CD4-positive, alpha-beta memory T cell (primary cell): ENCODE results near the gene SAP30L. TPM values are rescaled to one million over a fixed set of nuclear protein-coding genes. Genes with fewer than 3 reads are reported as not detected.

ENCODE experiments used
- CTCF ChIA-PET: fragments of 350-600 bp; sonication (Branson Sonifier 250); formaldehyde crosslinking; loops from one replicate; lab custom pipeline; 2021; ENCODE audit warnings: inconsistent platforms; ENCODE audit not compliant: partially characterized antibody; lab: Charles Lee
- POLR2A ChIA-PET: fragments of 350-600 bp; sonication (Branson Sonifier 250); formaldehyde crosslinking; loops from one replicate; lab custom pipeline; 2021; ENCODE audit not compliant: partially characterized antibody; lab: Charles Lee
- DNase-seq, 5 donors: peaks; one replicate each; pipeline versions ENCODE4 v3.0.0 to v3.0.0-alpha.2; 2020 to 2022; ENCODE audit warnings: mixed read lengths in 1 of 5
- H3K27ac ChIP-seq: one replicate; pipeline ENCODE4 v1.7.0; 2013; ENCODE audit warnings: low read depth, low read length
- H3K27me3 ChIP-seq: 2 replicates; pipeline ENCODE4 v1.7.0; 2013; ENCODE audit warnings: mild to moderate bottlenecking, low read length, moderate library complexity; ENCODE audit not compliant: insufficient read depth
- H3K36me3 ChIP-seq: 2 replicates; pipeline ENCODE4 v1.7.0; 2013; ENCODE audit warnings: mild to moderate bottlenecking, low read length, moderate library complexity; ENCODE audit not compliant: insufficient read depth
- H3K4me1 ChIP-seq: 2 replicates; pipeline ENCODE4 v1.7.0; 2013; ENCODE audit warnings: mild to moderate bottlenecking, low read length, moderate library complexity; ENCODE audit not compliant: insufficient read depth
- H3K4me3 ChIP-seq, 2 donors: one replicate each; pipeline ENCODE4 v1.7.0; 2013; ENCODE audit warnings: low read length in 2 of 2, mild to moderate bottlenecking in 1 of 2
- H3K9me3 ChIP-seq, 2 donors: one replicate each; pipeline ENCODE4 v1.7.0; 2013; ENCODE audit warnings: low read length in 2 of 2, control low read depth in 1 of 2; ENCODE audit not compliant: control insufficient read depth in 1 of 2
- H3K27ac Mint-ChIP-seq, 7 donors: one replicate each; pipeline ENCODE4 v1.8.0; 2020 to 2021; ENCODE audit warnings: mixed read lengths in 7 of 7, mild to moderate bottlenecking in 6 of 7, inconsistent platforms in 3 of 7, moderate library complexity in 3 of 7
- H3K27me3 Mint-ChIP-seq, 2 donors: one replicate each; pipeline ENCODE4 v1.8.0; 2020 to 2021; ENCODE audit warnings: mixed read lengths in 2 of 2
- H3K36me3 Mint-ChIP-seq, 2 donors: one replicate each; pipeline ENCODE4 v1.8.0; 2020 to 2021; ENCODE audit warnings: mixed read lengths in 2 of 2, inconsistent platforms in 1 of 2, mild to moderate bottlenecking in 1 of 2
- H3K4me1 Mint-ChIP-seq, 4 donors: one replicate each; pipeline ENCODE4 v1.8.0; 2020 to 2021; ENCODE audit warnings: mixed read lengths in 4 of 4, mild to moderate bottlenecking in 1 of 4
- H3K4me3 Mint-ChIP-seq, 8 donors: one replicate each; pipeline ENCODE4 v1.8.0; 2020 to 2021; ENCODE audit warnings: mixed read lengths in 8 of 8, mild to moderate bottlenecking in 7 of 8, moderate library complexity in 6 of 8, inconsistent platforms in 3 of 8
- H3K9me3 Mint-ChIP-seq, 8 donors: one replicate each; pipeline ENCODE4 v1.8.0; 2020 to 2021; ENCODE audit warnings: mixed read lengths in 8 of 8, mild to moderate bottlenecking in 5 of 8, inconsistent platforms in 3 of 8, moderate library complexity in 1 of 8
- intact Hi-C: fragments of 100-400 bp; cut with micrococcal nuclease; formaldehyde crosslinking; loops from one replicate; pipeline ENCODE4 v1.15.1; 2023
- polyA plus RNA-seq, 2 donors: library from polyadenylated mRNA; unstranded; fragments of 300-500 nt; fragmentation: Illumina TruSeq; gene quantifications; one replicate each; pipeline ENCODE4 v1.2.3, GENCODE V29; 2021
- total RNA-seq, 2 experiments: library from RNA; stranded (reverse); gene quantifications; one replicate each; pipeline ENCODE4 v1.2.3, GENCODE V29; 2021

The SAP30L gene
- total and polyA plus RNA-seq, 4 experiments from 2014 or later, result 19.4 to 47.5 (median 40.8) TPM

DNA sequence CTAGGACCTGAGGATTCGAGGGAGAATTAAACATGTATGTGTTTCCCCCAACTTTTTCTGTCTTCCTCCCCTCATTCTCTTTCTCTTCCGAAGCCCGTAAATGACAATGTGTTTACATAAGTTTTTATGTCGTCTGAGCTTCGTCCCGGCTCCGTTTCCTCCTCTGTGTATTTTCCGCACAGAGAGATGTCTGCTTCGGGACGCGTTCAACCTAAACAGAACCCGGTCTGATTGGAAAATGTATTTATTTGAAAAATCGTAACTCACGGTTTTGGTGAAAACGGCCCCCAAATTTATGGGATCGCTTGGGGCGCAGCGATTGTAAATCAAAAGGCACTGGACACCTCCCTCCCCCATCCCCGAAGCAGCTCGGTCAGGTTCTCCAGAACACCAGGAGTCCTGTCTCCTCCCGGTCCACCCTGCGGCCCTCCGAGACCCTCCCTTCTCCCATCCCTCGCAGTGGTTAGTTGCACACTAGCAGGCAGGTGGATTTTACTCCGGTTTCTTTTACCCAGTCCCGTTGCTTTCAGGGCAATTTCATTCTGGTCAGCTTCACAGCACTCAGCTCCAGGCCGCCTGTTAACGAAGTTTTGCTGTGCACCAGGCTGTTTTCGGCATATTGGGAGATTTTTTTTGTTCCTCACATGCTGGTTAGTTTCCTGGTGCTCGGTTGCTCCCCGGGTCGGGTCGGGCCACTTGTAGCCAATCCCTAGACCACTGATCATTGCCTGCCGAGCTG lies 38.0 kb downstream of the SAP30L start:
- DNase-seq, result no peak
- H3K36me3 ChIP-seq, result no peaks in the 10 kb centered on the region

DNA sequence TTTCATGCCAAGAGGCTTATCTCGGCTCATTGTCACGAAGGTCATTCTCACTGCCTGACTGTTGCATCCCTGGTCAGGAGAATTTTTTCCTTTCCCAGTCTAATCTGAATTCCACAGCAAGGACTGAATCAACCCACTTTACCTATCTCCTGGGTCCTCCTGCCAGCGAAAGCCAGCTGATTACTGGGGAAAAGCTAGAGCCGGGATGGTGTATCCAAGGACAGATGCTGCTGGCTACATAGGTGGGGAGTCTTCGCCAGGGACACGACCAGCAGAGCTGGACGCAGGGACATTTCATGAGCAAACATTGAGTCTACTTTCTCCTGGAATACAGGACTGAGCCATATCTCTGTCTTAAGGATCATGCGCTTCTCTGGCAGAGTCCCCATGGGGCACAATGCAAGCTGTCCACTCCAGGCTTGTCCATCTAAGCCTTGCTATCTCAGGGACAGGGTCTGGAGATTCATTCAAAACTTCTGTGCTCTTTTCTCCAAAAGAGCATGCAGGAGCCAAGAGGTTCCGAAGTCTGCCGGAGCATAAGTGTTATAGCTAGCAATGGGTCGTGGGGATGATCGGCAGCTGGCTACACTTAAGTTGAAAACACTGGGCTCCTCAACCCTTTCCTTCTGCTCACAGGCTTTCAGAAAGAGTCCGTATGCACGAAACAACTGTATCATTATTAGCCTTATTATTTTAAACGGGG lies 38.7 kb downstream of the SAP30L start:
- H3K4me1 Mint-ChIP-seq, result peaks cover 11 to 26% (median 18%) of the 10 kb centered on the region in 4 donors
- ChIA-PET POLR2A (interaction anchor here (1.5 kb wide), 1 partner anchor 11 kb away, joined by 4 read pairs; no protein-coding TSS in a partner anchor), CTCF (interaction anchor here (1.6 kb wide), 1 partner anchor 16 kb away, joined by 4 read pairs; no protein-coding TSS in a partner anchor)
- H3K27me3 Mint-ChIP-seq, result peaks cover 67 to 82% of the 10 kb centered on the region in 2 donors
- no peak overlapping the region for H3K4me3 Mint-ChIP-seq
- Histone ChIP-seq H3K27ac (no peak overlapping the region), H3K9me3 (no peaks in the 10 kb centered on the region), H3K4me1 (peaks cover 10% of the 10 kb centered on the region), H3K36me3 (no peaks in the 10 kb centered on the region), H3K4me3 (no peak overlapping the region), H3K27me3 (peaks cover 65% of the 10 kb centered on the region)
- peaks cover 0 to 4% (median 0%) of the 10 kb centered on the region in 8 donors for H3K9me3 Mint-ChIP-seq
- intact Hi-C loops, result no loop called here
- H3K27ac Mint-ChIP-seq, result no peak overlapping the region
- DNase-seq, result no peak
- no peaks in the 10 kb centered on the region for H3K36me3 Mint-ChIP-seq

More for the DNA sequence above, 38.0 kb downstream of the SAP30L start:
- H3K27ac ChIP-seq, result no peak overlapping the region
- Mint-ChIP-seq H3K27me3 (peaks cover 71 to 83% of the 10 kb centered on the region in 2 donors), H3K27ac (no peak overlapping the region), H3K4me3 (peak overlapping the region in 2 of 8 donors; percentile 19 to 46), H3K4me1 (peaks cover 13 to 30% (median 22%) of the 10 kb centered on the region in 4 donors), H3K9me3 (peaks cover 0 to 4% (median 0%) of the 10 kb centered on the region in 8 donors), H3K36me3 (no peaks in the 10 kb centered on the region)
- peaks cover 73% of the 10 kb centered on the region for H3K27me3 ChIP-seq
- peaks cover 17% of the 10 kb centered on the region for H3K4me1 ChIP-seq
- intact Hi-C loops, result no loop called here
- ChIA-PET POLR2A (interaction anchor here (0.7 to 1.5 kb wide), 2 partner anchors 10 to 35 kb away, joined by 3 to 4 read pairs; no protein-coding TSS in a partner anchor), CTCF (interaction anchor here (1.6 kb wide), 1 partner anchor 15 kb away, joined by 4 read pairs; no protein-coding TSS in a partner anchor)
- H3K4me3 ChIP-seq, result no peak overlapping the region
- H3K9me3 ChIP-seq, result no peaks in the 10 kb centered on the region

DNA sequence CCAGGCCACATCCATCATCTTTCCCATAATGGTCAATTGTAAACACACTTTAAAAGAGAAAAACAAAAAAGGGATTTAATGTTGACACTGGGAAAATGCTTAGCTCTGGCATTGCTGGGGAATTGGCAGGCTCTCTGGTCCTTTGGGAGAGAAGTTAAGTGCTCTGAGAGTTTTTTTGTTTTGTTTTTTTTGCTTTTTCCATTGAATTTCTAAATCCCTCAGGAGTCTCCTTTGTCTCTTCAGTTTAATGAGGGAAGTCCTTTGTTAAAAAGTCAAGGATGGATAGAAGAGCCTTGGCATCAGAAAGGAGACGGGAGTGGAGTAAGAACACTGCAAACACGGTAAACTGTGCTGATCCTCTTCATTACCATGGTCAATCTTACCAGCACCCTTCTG lies 39.3 kb downstream of the SAP30L start:
- no peak overlapping the region for H3K4me3 Mint-ChIP-seq
- H3K4me1 Mint-ChIP-seq, result peaks cover 9 to 24% (median 15%) of the 10 kb centered on the region in 4 donors
- POLR2A ChIA-PET, result no interaction called here
- Histone ChIP-seq H3K27ac (no peak overlapping the region), H3K9me3 (no peaks in the 10 kb centered on the region), H3K4me3 (no peak overlapping the region), H3K36me3 (no peaks in the 10 kb centered on the region), H3K27me3 (peaks cover 60% of the 10 kb centered on the region), H3K4me1 (peaks cover 8% of the 10 kb centered on the region)
- no peak for DNase-seq
- H3K27ac Mint-ChIP-seq, result no peak overlapping the region
- CTCF ChIA-PET, result interaction anchor here (1.6 kb wide), 1 partner anchor 17 kb away, joined by 4 read pairs; no protein-coding TSS in a partner anchor
- H3K27me3 Mint-ChIP-seq, result peaks cover 68 to 83% of the 10 kb centered on the region in 2 donors
- no peaks in the 10 kb centered on the region for H3K36me3 Mint-ChIP-seq
- intact Hi-C loops, result no loop called here
- peaks cover 0 to 4% (median 0%) of the 10 kb centered on the region in 8 donors for H3K9me3 Mint-ChIP-seq

DNA sequence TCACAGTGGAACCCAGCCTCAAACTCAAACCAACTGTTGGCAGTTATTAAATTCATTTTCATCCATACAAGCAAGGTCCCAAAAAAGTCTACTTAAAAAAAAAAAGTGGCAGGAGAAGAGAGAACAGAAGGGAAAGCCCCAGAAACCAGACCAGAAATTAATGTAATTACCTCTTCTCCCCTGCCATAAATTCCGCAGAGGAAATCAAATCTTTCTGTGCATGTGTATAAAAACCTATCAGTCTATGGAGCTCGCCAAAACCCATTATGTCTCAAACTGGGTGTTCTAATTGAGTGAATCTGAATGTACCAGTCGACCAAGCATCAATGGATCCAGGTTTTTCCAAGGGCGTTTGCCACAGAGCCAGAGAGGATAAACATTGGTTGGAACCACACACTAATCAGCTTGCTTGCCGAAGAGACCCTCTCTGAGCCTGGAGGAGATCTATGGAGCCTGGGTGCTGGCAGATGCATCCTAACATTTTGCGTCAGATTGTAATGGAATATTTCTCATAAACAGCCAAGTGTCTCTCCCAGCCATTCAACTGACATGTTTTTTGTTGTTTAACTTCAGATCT lies 40.1 kb downstream of the SAP30L start:
- intact Hi-C loops, result no loop called here
- Histone ChIP-seq H3K27me3 (peaks cover 51% of the 10 kb centered on the region), H3K36me3 (no peaks in the 10 kb centered on the region), H3K9me3 (no peaks in the 10 kb centered on the region), H3K4me3 (no peak overlapping the region), H3K27ac (no peak overlapping the region), H3K4me1 (peaks cover 8% of the 10 kb centered on the region)
- POLR2A ChIA-PET, result no interaction called here
- no peak overlapping the region for H3K4me3 Mint-ChIP-seq
- no peaks in the 10 kb centered on the region for H3K36me3 Mint-ChIP-seq
- CTCF ChIA-PET, result no interaction called here
- peaks cover 0 to 4% (median 0%) of the 10 kb centered on the region in 8 donors for H3K9me3 Mint-ChIP-seq
- peaks cover 7 to 17% (median 11%) of the 10 kb centered on the region in 4 donors for H3K4me1 Mint-ChIP-seq
- no peak for DNase-seq
- H3K27me3 Mint-ChIP-seq, result peaks cover 63 to 79% of the 10 kb centered on the region in 2 donors
- H3K27ac Mint-ChIP-seq, result no peak overlapping the region

DNA sequence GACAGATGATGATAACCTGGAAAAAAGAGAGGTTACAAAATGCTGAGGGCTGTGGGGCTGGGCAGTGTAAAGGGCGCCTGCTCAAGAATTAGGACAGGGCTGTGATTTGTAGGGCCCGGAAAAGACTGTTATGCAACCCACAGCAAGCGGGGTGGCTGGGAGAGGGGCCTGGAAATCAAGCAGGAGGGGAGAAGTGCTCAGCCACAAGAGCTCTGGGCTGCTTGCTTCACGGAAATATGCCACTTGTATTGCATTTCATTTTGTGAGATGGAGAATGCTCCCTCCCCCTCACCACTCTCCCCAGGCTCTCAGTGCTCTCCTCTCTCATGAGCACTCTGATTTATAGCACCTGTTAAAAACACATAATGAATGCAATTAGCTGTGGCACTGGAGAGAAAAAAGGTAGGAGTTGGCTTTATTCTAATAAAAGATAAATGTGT lies 40.6 kb downstream of the SAP30L start:
- POLR2A ChIA-PET, result no interaction called here
- intact Hi-C loops, result no loop called here

DNA sequence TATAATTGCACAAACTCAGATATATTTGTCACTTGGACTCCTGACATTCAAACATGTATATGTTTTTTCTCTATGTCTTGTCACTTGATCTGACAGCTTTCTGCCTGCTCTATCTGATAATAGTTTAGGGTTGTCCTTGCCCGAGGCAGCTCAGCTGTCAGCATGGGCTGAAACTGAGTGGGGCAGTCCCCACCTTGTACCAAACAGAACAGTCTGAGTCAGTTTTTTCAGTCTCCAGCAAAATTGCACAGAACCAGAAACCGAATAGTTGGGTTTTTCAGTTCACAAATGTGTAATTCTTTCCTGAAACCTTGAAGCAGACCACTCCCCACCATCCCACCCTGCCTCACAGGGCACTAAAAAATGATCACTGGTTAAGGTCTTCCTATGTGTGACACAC lies 41.7 kb downstream of the SAP30L start:
- H3K4me1 ChIP-seq, result peaks cover 8% of the 10 kb centered on the region
- Mint-ChIP-seq H3K36me3 (no peaks in the 10 kb centered on the region), H3K27ac (no peak overlapping the region), H3K27me3 (peaks cover 57 to 69% of the 10 kb centered on the region in 2 donors), H3K9me3 (peaks cover 0 to 4% (median 0%) of the 10 kb centered on the region in 8 donors), H3K4me1 (peaks cover 7 to 16% (median 11%) of the 10 kb centered on the region in 4 donors), H3K4me3 (no peak overlapping the region)
- no peak overlapping the region for H3K4me3 ChIP-seq
- intact Hi-C loops, result no loop called here
- POLR2A ChIA-PET, result no interaction called here
- H3K27ac ChIP-seq, result no peak overlapping the region
- peaks cover 42% of the 10 kb centered on the region for H3K27me3 ChIP-seq
- no peaks in the 10 kb centered on the region for H3K36me3 ChIP-seq
- no peaks in the 10 kb centered on the region for H3K9me3 ChIP-seq
- DNase-seq, result no peak
- CTCF ChIA-PET, result no interaction called here

More for the DNA sequence above, 40.6 kb downstream of the SAP30L start:
- Histone ChIP-seq H3K36me3 (no peaks in the 10 kb centered on the region), H3K27me3 (peaks cover 46% of the 10 kb centered on the region), H3K4me1 (peaks cover 8% of the 10 kb centered on the region), H3K4me3 (no peak overlapping the region), H3K9me3 (no peaks in the 10 kb centered on the region), H3K27ac (no peak overlapping the region)
- CTCF ChIA-PET, result no interaction called here
- Mint-ChIP-seq H3K4me3 (peak overlapping the region in 1 of 8 donors; percentile 14), H3K4me1 (peaks cover 7 to 17% (median 11%) of the 10 kb centered on the region in 4 donors), H3K27ac (no peak overlapping the region), H3K27me3 (peaks cover 63 to 74% of the 10 kb centered on the region in 2 donors), H3K9me3 (peaks cover 0 to 4% (median 0%) of the 10 kb centered on the region in 8 donors), H3K36me3 (no peaks in the 10 kb centered on the region)
- no peak for DNase-seq
